GM12874 (cell line): ENCODE measurements around the gene PRICKLE1.

Source experiments
- TF ChIP-seq, protein P1 (sequence below): IDR thresholded peaks from 2 replicates; pipeline ENCODE4 v1.5.1; 2011; ENCODE audit warnings: low read depth, mild to moderate bottlenecking, control low read depth, low read length, moderate library complexity; ENCODE audit not compliant: insufficient read depth

The PRICKLE1 gene

DNA sequence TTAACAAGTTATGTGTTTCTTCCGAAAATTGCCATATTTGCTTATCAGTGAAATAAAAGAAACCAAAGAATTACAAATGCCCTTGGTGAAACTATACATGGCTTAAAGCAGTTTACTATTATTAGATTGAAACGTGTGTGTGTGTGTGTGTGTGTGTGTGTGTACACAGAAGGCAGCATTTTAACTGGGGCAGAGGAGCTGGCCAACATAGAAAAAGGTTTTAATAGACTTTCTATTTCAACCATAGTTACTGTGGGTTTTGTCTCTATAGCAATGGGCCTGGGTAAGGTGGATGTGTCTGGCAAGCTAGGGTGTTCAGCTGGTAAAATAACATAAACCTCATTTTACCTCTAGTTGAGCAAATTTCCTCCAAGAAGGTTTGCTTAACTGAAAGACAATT is 6.5 kb downstream of the PRICKLE1 start:
- TF ChIP-seq, protein P1, sequence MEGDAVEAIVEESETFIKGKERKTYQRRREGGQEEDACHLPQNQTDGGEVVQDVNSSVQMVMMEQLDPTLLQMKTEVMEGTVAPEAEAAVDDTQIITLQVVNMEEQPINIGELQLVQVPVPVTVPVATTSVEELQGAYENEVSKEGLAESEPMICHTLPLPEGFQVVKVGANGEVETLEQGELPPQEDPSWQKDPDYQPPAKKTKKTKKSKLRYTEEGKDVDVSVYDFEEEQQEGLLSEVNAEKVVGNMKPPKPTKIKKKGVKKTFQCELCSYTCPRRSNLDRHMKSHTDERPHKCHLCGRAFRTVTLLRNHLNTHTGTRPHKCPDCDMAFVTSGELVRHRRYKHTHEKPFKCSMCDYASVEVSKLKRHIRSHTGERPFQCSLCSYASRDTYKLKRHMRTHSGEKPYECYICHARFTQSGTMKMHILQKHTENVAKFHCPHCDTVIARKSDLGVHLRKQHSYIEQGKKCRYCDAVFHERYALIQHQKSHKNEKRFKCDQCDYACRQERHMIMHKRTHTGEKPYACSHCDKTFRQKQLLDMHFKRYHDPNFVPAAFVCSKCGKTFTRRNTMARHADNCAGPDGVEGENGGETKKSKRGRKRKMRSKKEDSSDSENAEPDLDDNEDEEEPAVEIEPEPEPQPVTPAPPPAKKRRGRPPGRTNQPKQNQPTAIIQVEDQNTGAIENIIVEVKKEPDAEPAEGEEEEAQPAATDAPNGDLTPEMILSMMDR, result no peak

- TF ChIP-seq, protein P1, result no peak
Measured at GRCh38 chr12:42582498-42582897, 7.0 kb downstream of the PRICKLE1 start.

GRCh38 chr12:42582050-42582449 is 7.5 kb downstream of the PRICKLE1 start:
- TF ChIP-seq, protein P1, result no peak

DNA sequence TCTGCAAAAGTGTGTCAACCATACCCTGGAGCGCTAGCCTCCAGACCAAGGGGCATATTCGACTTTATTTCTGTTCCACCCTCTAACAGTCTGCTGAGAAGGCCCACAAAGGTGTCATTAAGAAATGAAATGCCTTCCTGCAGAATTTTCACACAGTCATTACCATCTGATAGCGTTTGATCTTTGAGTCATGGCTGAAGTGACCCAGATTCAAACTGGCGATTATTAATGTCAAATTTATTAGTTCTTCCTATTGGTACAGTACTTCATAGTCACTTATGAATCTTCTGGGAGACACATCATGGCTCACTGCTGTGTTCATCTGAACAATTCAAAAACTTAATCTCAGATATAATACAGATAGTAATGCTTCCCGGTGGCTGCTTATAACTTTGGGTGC is 13.2 kb downstream of the PRICKLE1 start:
- TF ChIP-seq, protein P1, result no peak

DNA sequence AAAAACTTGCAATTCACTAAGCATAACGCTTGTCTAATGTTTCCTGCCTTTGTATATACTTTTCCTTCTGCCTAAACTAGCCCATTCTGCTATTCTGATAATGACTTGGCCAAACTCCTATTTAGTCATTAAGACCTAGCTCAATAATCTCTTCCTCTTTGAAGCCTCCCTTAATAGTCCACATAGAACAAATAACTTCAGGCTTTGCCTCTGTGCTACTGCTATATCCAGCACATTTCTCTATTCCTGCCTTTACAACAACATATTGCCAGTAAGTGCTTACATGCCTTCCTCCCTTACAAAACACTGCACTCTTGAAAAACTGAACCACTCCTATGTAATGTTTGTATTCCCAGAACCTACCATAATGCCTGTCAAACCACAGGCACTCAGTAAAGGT is 13.8 kb downstream of the PRICKLE1 start:
- TF ChIP-seq, protein P1, result no peak

- TF ChIP-seq, protein P1, result no peak
Measured at GRCh38 chr12:42574851-42575266, 14.7 kb downstream of the PRICKLE1 start.

- TF ChIP-seq, protein P1, result no peak
Measured at GRCh38 chr12:42571327-42572009, 18.1 kb downstream of the PRICKLE1 start.
